HepG2 (cell line): ENCODE data around the gene HTRA3. TPM values are rescaled to one million over a fixed set of nuclear protein-coding genes. Genes with fewer than 3 reads are reported as not detected.

ENCODE experiments used
- ATAC-seq: fragments of 200-7000 bp; cut with Tn5 transposase; 3 replicates; pipeline ENCODE4 v1.9.1; 2020; ENCODE audit warnings: mild to moderate bottlenecking, moderate library complexity
- BruUV-seq: library from RNA; stranded (reverse); fragments of 400-500 nt; replicated peaks from 2 replicates; lab custom pipeline; 2021; lab: Mats Ljungman, UMichigan
- CTCF ChIA-PET: fragments of 300-600 bp; formaldehyde crosslinking; extraction: SDS; loops from one replicate; lab custom pipeline; 2021; ENCODE audit warnings: low total read pairs, inconsistent platforms, low intra/inter-chr PET ratio; lab: Yijun Ruan, JAX
- POLR2A ChIA-PET: fragments of 350-600 bp; sonication (Branson Sonifier 250); formaldehyde crosslinking; loops from one replicate; lab custom pipeline; 2020; ENCODE audit warnings: antibody characterized with exemption, inconsistent platforms; lab: Yijun Ruan, JAX
- DNase-seq: peaks from one replicate; pipeline ENCODE4 v3.0.0-alpha.2; 2015; ENCODE audit warnings: low spot score
- FAIRE-seq: peaks from 3 replicates; lab custom pipeline; 2011; peaks lifted over from hg19 to GRCh38; lab: Jason Lieb, UNC
- H2AFZ ChIP-seq: one replicate; pipeline ENCODE4 v1.6.1; 2011; ENCODE audit warnings: low read length, inconsistent platforms
- H3K27ac ChIP-seq: fragments of 300-600 bp; 3 replicates; pipeline ENCODE4 v1.8.0; 2011; ENCODE audit warnings: mixed run types, mild to moderate bottlenecking, mixed read lengths, low read length, inconsistent platforms; ENCODE audit not compliant: insufficient read depth; ENCODE audit errors: extremely low read length
- H3K27me3 ChIP-seq, 2 experiments: fragments of 200-600 bp in 1 of 2; 2 replicates in 1 of 2; 3 replicates in 1 of 2; pipeline versions ENCODE4 v1.6.0 to v1.8.0; 2011; ENCODE audit warnings: low read length in 2 of 2, mild to moderate bottlenecking in 2 of 2, moderate library complexity in 2 of 2, inconsistent platforms in 1 of 2; ENCODE audit not compliant: insufficient read depth in 2 of 2, control insufficient read depth in 1 of 2
- H3K36me3 ChIP-seq, 2 experiments: fragments of 200-600 bp in 1 of 2; replicated peaks in 1 of 2; 2 replicates in 1 of 2; 3 replicates in 1 of 2; pipeline versions ENCODE4 v1.5.1 to v1.8.0; 2011; ENCODE audit warnings: low read length in 2 of 2, inconsistent platforms in 1 of 2; ENCODE audit not compliant: insufficient read depth in 2 of 2, control insufficient read depth in 1 of 2
- H3K4me1 ChIP-seq: 2 replicates; pipeline ENCODE4 v1.5.1; 2012; ENCODE audit warnings: low read length, inconsistent platforms; ENCODE audit not compliant: insufficient read depth
- H3K4me2 ChIP-seq: 2 replicates; pipeline ENCODE4 v1.6.0; 2011; ENCODE audit warnings: low read depth, low read length, inconsistent platforms
- H3K4me3 ChIP-seq, 3 experiments: fragments of 200-600 bp in 1 of 3; sonication (generic), shearing (Covaris generic) in 1 of 3; replicated peaks in 1 of 3; 2 replicates each; pipeline ENCODE4 v1.5.1; 2011 to 2016; ENCODE audit warnings: low read length in 3 of 3, inconsistent platforms in 2 of 3, low read depth in 2 of 3, mild to moderate bottlenecking in 2 of 3, control low read depth in 1 of 3, mixed read lengths in 1 of 3; ENCODE audit not compliant: insufficient read depth in 1 of 3
- H3K79me2 ChIP-seq: one replicate; pipeline ENCODE4 v1.6.1; 2011; ENCODE audit warnings: low read length, inconsistent platforms; ENCODE audit not compliant: insufficient read depth
- H3K9ac ChIP-seq: 2 replicates; pipeline ENCODE4 v1.6.0; 2011; ENCODE audit warnings: mild to moderate bottlenecking, low read depth, low read length, inconsistent platforms; ENCODE audit not compliant: insufficient read depth
- H3K9me3 ChIP-seq: 2 replicates; pipeline ENCODE4 v1.5.1; 2012; ENCODE audit warnings: mild to moderate bottlenecking, low read length
- H4K20me1 ChIP-seq: 2 replicates; pipeline ENCODE4 v1.6.0; 2011; ENCODE audit warnings: inconsistent platforms, mild to moderate bottlenecking, low read length, moderate library complexity; ENCODE audit not compliant: insufficient read depth
- AGO2 ChIP-seq: fragments of 200-400 bp; formaldehyde crosslinking; optimal IDR thresholded peaks from 2 replicates; pipeline ENCODE3; 2017; ENCODE audit warnings: mild to moderate bottlenecking, low read depth, low read length, moderate library complexity
- KLF9 ChIP-seq: IDR thresholded peaks from 2 replicates; pipeline ENCODE4 v1.6.1; 2016; ENCODE audit warnings: low read depth
- ZFP41 ChIP-seq: sonication (generic); formaldehyde crosslinking; IDR thresholded peaks from 2 replicates; pipeline ENCODE4 v1.4.0; 2020; ENCODE audit warnings: mild to moderate bottlenecking, missing genetic modification reagents, borderline replicate concordance
- ZNF20 ChIP-seq: sonication (generic); formaldehyde crosslinking; IDR thresholded peaks from 2 replicates; pipeline ENCODE4 v1.4.0; 2020; ENCODE audit warnings: mild to moderate bottlenecking, moderate library complexity, missing genetic modification reagents
- ZNF432 ChIP-seq: sonication (generic); formaldehyde crosslinking; IDR thresholded peaks from 2 replicates; pipeline ENCODE4 v1.5.0; 2020; ENCODE audit warnings: missing genetic modification reagents, mild to moderate bottlenecking, borderline replicate concordance
- WGBS: methylation state at CpG from one replicate; pipeline ENCODE4 v1.1.6; 2017; ENCODE audit warnings: low lambda C conversion rate; 5-methylcytosine and 5-hydroxymethylcytosine counted together
- in situ Hi-C: cut with HindIII; loops from 2 replicates; pipeline ENCODE4 v1.10.0; 2017; ENCODE audit warnings: low pct_unique_long_range_greater_than_20kb; ENCODE audit not compliant: extremely low pct_ligation_motif_present
- intact Hi-C: fragments of 100-400 bp; cut with micrococcal nuclease; formaldehyde crosslinking; loops from one replicate; pipeline ENCODE4 v1.10.0; 2022; ENCODE audit not compliant: unreplicated experiment
- polyA plus RNA-seq, 8 experiments: library from polyadenylated mRNA; depleted of rRNA in 3 of 8; stranded (reverse) in 7 of 8; unstranded in 1 of 8; fragments of >200 nt; fragmentation: Illumina TruSeq in 4 of 8; extraction: Trizol in 4 of 8; gene quantifications; 2 replicates each; pipeline versions ENCODE4 v1.2.1 to v1.2.3, GENCODE V29; 2011 to 2016; ENCODE audit warnings: low read depth in 4 of 8, missing spikeins in 1 of 8, mixed read lengths in 1 of 8; ENCODE audit not compliant: insufficient read depth in 1 of 8
- total RNA-seq, 5 experiments: library from RNA; depleted of rRNA; stranded (reverse); fragments of >200 nt; fragmentation: Illumina TruSeq; extraction: Trizol; gene quantifications; 2 replicates each; pipeline ENCODE4 v1.2.3, GENCODE V29; 2016; ENCODE audit warnings: low read depth in 1 of 5
- TF ChIP-seq, protein P1 (sequence below): sonication (generic); formaldehyde crosslinking; IDR thresholded peaks from 2 replicates; pipeline ENCODE4 v1.4.0; 2020; ENCODE audit warnings: missing genetic modification reagents, borderline replicate concordance
- TF ChIP-seq, protein P2 (sequence below): sonication (generic); formaldehyde crosslinking; IDR thresholded peaks from 2 replicates; pipeline ENCODE4 v1.8.0; 2022; ENCODE audit warnings: mild to moderate bottlenecking, missing genetic modification reagents
- TF ChIP-seq, protein P3 (sequence below): sonication (generic); formaldehyde crosslinking; IDR thresholded peaks from 2 replicates; pipeline ENCODE4 v1.5.0; 2020; ENCODE audit warnings: missing genetic modification reagents

Gene HTRA3
- total and polyA plus RNA-seq, 2 of the 13 experiments (the other 11 are each of a cell fraction or from before 2014, with no cell fraction given): 0.17 TPM; not detected in 1

DNA sequence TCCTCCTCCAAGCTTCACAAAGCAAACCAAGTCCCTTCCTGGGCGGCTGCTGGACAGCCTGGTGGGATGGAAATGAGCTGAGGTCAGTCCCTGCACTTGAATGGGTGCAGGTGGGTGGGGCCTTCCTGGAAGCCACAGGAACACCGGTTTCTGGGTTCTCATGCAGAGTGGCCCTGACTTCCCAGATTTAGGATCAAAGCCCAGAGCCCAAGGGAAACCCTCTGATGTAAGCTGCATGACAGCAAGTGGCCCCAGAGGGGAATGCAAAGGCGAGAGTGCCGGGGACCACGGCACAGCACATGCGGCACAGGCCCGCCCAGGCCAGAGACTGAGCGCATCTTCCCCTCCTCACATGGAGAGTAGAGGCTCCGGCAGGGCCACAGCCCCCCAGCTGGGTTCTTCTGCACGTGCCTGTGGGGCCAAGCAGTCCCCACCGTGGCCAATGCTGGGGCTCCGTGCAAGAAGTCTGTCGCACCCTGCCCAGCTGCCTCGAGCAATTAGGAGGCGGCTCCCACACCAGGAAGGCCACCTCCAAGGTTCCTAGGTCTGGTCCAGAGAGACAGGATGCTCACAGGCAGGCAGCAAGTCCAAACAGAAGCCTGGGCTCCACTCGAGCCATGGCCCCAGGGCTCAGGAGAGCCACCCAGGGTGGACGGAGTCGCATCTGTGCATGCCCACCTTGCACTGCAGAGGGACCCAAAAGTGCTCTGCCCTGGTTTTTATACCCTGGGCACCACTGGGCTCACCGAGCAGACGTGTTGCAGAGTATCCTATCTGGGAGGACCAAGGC, 83.0 kb downstream of the HTRA3 start:
- H3K9ac ChIP-seq: no peak overlapping the region
- intact Hi-C loops: no loop called here
- no peaks in the 10 kb centered on the region for H3K9me3 ChIP-seq
- peak overlapping the region; percentile 5; the same call in 1 of the 2 replicates for H3K4me2 ChIP-seq
- H3K79me2 ChIP-seq: no peaks in the 10 kb centered on the region
- ChIA-PET POLR2A (no interaction called here), CTCF (no interaction called here)
- FAIRE-seq: no peak
- no TSS peak for BruUV-seq
- H3K36me3 ChIP-seq: no peaks in the 10 kb centered on the region
- 61% methylated on average over 7 of the region's 20 CpGs for WGBS
- no peak overlapping the region for H3K27ac ChIP-seq
- ATAC-seq: peak; percentile 15
- no peaks in the 10 kb centered on the region; the same call in 1 of the 2 replicates for H4K20me1 ChIP-seq
- in situ Hi-C loops: no loop called here
- H2AFZ ChIP-seq: no peak overlapping the region
- H3K4me1 ChIP-seq: peaks cover 22% of the 10 kb centered on the region
- TF ChIP-seq ZNF20 (CRISPR knock-in tag) (no peak), KLF9 (CRISPR knock-in tag) (no peak)
- TF ChIP-seq, protein P1, sequence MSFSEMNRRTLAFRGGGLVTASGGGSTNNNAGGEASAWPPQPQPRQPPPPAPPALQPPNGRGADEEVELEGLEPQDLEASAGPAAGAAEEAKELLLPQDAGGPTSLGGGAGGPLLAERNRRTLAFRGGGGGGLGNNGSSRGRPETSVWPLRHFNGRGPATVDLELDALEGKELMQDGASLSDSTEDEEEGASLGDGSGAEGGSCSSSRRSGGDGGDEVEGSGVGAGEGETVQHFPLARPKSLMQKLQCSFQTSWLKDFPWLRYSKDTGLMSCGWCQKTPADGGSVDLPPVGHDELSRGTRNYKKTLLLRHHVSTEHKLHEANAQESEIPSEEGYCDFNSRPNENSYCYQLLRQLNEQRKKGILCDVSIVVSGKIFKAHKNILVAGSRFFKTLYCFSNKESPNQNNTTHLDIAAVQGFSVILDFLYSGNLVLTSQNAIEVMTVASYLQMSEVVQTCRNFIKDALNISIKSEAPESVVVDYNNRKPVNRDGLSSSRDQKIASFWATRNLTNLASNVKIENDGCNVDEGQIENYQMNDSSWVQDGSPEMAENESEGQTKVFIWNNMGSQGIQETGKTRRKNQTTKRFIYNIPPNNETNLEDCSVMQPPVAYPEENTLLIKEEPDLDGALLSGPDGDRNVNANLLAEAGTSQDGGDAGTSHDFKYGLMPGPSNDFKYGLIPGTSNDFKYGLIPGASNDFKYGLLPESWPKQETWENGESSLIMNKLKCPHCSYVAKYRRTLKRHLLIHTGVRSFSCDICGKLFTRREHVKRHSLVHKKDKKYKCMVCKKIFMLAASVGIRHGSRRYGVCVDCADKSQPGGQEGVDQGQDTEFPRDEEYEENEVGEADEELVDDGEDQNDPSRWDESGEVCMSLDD (CRISPR knock-in tag): no peak
- peaks cover 7 to 15% of the 10 kb centered on the region in 2 experiments; a peak in 4 of 5 replicates for H3K27me3 ChIP-seq
- H3K4me3 ChIP-seq: no peak overlapping the region
- DNase-seq: no peak

DNA sequence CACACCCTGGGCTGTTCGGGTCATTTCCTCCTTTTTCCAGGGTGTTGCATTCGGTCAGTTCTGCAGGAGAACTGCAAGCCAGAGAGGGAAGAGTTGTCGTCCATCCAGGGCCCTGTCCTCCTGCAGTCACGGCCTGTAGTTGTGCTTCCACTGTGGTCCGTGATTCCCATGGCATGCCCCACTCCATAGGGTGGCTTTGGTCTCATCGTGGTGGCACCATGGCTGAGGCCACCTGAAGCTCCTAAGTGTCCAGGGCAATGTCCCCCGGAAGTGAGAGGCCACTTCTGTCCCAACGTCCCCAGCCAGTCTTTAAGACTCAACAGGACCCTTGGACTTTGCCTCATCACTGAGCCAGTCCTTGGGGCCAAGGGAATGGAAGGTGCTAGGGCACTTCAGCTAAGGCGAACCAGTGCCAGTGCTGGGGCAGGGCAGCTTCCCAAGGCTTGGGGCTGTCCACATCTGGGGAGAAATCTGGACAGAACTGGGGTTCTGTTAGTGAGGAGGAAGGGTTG, 83.7 kb downstream of the HTRA3 start:
- no peak for ATAC-seq
- H3K4me1 ChIP-seq: peaks cover 22% of the 10 kb centered on the region
- intact Hi-C loops: no loop called here
- TF ChIP-seq, protein P2, sequence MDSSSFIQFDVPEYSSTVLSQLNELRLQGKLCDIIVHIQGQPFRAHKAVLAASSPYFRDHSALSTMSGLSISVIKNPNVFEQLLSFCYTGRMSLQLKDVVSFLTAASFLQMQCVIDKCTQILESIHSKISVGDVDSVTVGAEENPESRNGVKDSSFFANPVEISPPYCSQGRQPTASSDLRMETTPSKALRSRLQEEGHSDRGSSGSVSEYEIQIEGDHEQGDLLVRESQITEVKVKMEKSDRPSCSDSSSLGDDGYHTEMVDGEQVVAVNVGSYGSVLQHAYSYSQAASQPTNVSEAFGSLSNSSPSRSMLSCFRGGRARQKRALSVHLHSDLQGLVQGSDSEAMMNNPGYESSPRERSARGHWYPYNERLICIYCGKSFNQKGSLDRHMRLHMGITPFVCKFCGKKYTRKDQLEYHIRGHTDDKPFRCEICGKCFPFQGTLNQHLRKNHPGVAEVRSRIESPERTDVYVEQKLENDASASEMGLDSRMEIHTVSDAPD: no peak
- TF ChIP-seq, protein P3, sequence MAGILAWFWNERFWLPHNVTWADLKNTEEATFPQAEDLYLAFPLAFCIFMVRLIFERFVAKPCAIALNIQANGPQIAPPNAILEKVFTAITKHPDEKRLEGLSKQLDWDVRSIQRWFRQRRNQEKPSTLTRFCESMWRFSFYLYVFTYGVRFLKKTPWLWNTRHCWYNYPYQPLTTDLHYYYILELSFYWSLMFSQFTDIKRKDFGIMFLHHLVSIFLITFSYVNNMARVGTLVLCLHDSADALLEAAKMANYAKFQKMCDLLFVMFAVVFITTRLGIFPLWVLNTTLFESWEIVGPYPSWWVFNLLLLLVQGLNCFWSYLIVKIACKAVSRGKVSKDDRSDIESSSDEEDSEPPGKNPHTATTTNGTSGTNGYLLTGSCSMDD (CRISPR knock-in tag): no peak
- TF ChIP-seq ZNF432 (CRISPR knock-in tag) (no peak), ZFP41 (CRISPR knock-in tag) (no peak), AGO2 (no peak)

More for the DNA sequence above, 83.7 kb downstream of the HTRA3 start:
- in situ Hi-C loops: no loop called here
- H3K27me3 ChIP-seq: peaks cover 6 to 11% of the 10 kb centered on the region in 2 experiments; a peak in 4 of 5 replicates
- no peaks in the 10 kb centered on the region for H3K9me3 ChIP-seq
- POLR2A ChIA-PET: no interaction called here
- no peak overlapping the region for H3K4me2 ChIP-seq
- BruUV-seq: no TSS peak
- WGBS: 39% methylated on average over 8 of the region's 9 CpGs
- DNase-seq: no peak
- H3K79me2 ChIP-seq: no peaks in the 10 kb centered on the region
- no peak overlapping the region for H3K9ac ChIP-seq
- no peak for FAIRE-seq
- H3K4me3 ChIP-seq: no peak overlapping the region
- no peak overlapping the region for H3K27ac ChIP-seq
- H3K36me3 ChIP-seq: no peaks in the 10 kb centered on the region
- H2AFZ ChIP-seq: no peak overlapping the region
- no peaks in the 10 kb centered on the region; the same call in 1 of the 2 replicates for H4K20me1 ChIP-seq
- CTCF ChIA-PET: no interaction called here
